Parietal lobe (tissue), 1 donor: ENCODE measurements around the gene TMEM220. TPM values are rescaled to one million over a fixed set of nuclear protein-coding genes. Genes with fewer than 3 reads are reported as not detected.

Source experiments
- total RNA-seq: library from RNA; depleted of rRNA; stranded (reverse); fragments of >200 nt; gene quantifications from one replicate; pipeline ENCODE4 v1.2.3, GENCODE V29; 2014

TMEM220 gene
- 1.9 TPM for total RNA-seq

DNA sequence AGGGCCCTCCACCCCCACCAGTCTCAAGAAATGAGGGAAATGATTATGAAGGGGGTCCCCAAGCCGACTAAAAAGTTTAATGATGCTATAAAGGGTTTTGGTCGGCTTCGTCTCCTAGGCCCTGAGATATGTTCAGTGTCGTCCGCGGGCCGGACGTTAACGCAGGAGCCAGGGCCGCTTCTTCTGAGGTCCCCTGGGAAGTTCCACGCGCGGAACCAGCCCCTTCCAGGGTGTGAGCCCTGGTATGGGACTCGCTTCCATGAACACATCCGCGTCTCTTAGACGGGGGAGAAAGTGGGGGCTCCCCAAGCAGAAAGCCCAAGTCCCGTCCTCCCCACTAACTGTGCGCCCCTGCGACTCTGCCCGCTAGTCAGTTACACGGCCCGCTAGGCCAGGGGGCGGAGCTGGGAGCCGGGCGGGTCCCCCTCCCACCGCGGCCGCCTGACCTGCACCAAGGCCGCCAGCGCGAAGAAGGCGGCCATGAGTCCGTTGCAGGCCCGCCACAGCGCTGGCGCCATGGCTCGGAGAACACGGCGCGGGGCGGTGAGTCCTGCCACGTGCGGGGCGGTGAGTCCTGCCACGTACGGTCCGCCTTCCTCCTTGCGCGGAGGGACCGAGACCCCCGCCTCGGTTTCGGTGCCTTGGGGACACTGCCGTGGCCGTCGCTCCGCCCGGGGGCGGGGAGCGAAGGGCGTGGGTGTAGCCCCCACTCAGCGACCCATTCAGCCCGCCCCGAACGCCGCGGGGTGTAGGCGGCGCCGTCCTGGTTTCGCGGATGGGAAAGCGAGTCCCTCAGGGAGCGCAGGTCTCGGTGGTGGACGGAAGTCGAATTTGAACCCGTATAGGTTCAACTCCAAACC lies at the start of gene TMEM220:
TMEM220 (minus strand) TSS at position 690 of the 860 bp plus-strand sequence; CDS start at position 518, 172 bp downstream.

DNA sequence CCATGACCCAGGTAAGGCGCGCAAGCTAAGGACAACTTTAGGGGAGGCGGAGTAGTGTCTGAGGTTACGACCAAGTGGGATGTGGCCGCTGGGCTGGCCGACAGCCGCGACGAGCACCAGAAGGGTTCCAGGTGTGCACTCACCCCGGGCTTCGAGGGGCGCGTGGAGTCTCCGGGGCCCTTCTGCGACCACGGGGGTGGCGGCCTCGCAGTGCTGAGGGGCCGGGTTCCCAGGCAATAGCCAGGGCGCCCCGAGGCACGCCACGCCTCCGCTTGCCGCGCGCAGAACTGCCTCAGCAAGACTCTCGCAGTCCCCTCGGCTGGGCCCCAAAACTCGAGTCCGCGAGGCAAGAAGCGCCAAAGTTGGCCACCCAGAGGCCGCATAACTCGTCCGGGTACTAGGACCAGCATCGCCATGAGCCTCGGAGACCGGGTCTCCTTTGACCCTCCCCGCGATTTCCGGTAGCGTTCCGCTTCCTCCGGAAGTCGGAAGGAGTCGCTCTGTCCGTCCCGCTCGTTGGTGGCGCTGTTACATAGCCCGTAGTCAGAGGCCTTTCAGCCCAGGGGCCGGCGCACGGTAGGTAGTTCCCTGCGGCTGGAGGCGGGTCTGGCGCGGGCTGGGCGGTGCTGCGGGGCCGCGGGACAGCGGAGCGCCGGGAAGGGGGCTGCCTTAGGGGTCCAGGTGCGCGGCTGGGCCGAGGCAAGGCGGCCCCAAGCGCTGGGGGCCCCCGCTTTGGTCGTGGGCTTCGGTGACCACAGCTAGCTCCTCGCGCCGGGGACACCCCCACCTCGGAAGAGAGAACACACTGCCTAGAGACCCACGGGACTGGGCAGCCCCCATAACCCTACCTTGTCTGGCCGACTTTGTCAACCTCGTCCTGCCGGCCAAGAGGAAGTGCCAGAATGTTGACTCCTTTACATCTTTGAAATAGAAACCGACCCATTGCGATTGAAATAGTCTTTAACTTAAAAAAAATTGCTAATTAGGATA lies 32.4 kb downstream of the TMEM220 start, which contains the start of the genes ADPRM and SCO1:
ADPRM (plus strand) TSS at position 503 of the 990 bp plus-strand sequence. CDS start 7,333 bp downstream, outside the sequence.
SCO1 (minus strand) TSS at position 442 of the 990 bp plus-strand sequence; CDS start at position 416, 26 bp downstream.

Other genes starting within 250 kb of the TMEM220 start
- not detected for gene MYH1, start 211.5 kb downstream of the TMEM220 start, total RNA-seq
- gene MYH2, start 180.4 kb downstream of the TMEM220 start, total RNA-seq, result not detected
- 1.9 TPM for gene MYH3, start 72.7 kb downstream of the TMEM220 start, total RNA-seq
- gene SCO1, start 32.5 kb downstream of the TMEM220 start, total RNA-seq, result 12.2 TPM
- 30.0 TPM for gene ADPRM, start 32.4 kb downstream of the TMEM220 start, total RNA-seq
- gene TMEM238L, start 74.1 kb upstream of the TMEM220 start, total RNA-seq, result not detected
- gene PIRT, start 108.1 kb upstream of the TMEM220 start, total RNA-seq, result 0.63 TPM